ENCODE results near the gene JUN.

DNA sequence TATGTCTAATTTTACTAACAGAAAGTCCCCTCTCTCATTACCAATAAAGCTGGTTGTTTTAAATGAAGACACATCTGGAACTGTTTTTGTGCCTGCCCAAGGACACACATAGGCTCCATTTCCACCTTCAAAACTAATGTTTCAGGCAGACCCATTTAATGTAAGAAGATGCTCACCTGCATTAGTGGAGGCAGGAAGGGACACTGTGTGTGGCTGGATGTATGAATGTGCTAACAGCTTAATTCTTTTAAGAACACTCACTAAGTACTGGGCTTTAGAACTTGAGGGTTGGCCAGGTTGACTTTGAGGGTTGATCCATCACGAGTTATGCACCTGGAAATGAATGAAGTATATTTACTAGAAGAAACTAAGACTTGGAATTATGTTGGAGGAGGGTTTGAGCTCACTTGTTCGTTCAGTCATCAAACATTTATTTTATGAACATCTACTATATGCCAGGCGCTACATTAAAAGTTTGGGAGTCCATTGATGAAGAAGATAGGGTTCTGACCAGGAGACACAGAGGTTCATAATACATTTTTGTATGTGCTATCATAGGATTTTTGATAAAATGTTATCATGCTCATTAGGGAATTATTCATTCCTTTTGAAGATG is 5.4 kb downstream of the JUN start:
- TF ChIP-seq, protein P1, sequence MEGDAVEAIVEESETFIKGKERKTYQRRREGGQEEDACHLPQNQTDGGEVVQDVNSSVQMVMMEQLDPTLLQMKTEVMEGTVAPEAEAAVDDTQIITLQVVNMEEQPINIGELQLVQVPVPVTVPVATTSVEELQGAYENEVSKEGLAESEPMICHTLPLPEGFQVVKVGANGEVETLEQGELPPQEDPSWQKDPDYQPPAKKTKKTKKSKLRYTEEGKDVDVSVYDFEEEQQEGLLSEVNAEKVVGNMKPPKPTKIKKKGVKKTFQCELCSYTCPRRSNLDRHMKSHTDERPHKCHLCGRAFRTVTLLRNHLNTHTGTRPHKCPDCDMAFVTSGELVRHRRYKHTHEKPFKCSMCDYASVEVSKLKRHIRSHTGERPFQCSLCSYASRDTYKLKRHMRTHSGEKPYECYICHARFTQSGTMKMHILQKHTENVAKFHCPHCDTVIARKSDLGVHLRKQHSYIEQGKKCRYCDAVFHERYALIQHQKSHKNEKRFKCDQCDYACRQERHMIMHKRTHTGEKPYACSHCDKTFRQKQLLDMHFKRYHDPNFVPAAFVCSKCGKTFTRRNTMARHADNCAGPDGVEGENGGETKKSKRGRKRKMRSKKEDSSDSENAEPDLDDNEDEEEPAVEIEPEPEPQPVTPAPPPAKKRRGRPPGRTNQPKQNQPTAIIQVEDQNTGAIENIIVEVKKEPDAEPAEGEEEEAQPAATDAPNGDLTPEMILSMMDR (IDR thresholded peaks at IDR 0.05; ENCODE audit: low read depth, low read length, missing input control): no peak
- TF ChIP-seq, protein P2, sequence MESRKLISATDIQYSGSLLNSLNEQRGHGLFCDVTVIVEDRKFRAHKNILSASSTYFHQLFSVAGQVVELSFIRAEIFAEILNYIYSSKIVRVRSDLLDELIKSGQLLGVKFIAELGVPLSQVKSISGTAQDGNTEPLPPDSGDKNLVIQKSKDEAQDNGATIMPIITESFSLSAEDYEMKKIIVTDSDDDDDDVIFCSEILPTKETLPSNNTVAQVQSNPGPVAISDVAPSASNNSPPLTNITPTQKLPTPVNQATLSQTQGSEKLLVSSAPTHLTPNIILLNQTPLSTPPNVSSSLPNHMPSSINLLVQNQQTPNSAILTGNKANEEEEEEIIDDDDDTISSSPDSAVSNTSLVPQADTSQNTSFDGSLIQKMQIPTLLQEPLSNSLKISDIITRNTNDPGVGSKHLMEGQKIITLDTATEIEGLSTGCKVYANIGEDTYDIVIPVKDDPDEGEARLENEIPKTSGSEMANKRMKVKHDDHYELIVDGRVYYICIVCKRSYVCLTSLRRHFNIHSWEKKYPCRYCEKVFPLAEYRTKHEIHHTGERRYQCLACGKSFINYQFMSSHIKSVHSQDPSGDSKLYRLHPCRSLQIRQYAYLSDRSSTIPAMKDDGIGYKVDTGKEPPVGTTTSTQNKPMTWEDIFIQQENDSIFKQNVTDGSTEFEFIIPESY (IDR thresholded peaks at IDR 0.05): no peak
- TF ChIP-seq, protein P3, sequence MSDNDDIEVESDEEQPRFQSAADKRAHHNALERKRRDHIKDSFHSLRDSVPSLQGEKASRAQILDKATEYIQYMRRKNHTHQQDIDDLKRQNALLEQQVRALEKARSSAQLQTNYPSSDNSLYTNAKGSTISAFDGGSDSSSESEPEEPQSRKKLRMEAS (IDR thresholded peaks at IDR 0.05): no peak
- TF ChIP-seq EGR1 (IDR thresholded peaks at IDR 0.05; ENCODE audit: low read depth in 2 of 2) (no peak), GABPA (IDR thresholded peaks at IDR 0.05 in 1 of 2, conservative IDR thresholded peaks at IDR 0.05 in 1 of 2) (no peak)
- TF ChIP-seq, protein P4, sequence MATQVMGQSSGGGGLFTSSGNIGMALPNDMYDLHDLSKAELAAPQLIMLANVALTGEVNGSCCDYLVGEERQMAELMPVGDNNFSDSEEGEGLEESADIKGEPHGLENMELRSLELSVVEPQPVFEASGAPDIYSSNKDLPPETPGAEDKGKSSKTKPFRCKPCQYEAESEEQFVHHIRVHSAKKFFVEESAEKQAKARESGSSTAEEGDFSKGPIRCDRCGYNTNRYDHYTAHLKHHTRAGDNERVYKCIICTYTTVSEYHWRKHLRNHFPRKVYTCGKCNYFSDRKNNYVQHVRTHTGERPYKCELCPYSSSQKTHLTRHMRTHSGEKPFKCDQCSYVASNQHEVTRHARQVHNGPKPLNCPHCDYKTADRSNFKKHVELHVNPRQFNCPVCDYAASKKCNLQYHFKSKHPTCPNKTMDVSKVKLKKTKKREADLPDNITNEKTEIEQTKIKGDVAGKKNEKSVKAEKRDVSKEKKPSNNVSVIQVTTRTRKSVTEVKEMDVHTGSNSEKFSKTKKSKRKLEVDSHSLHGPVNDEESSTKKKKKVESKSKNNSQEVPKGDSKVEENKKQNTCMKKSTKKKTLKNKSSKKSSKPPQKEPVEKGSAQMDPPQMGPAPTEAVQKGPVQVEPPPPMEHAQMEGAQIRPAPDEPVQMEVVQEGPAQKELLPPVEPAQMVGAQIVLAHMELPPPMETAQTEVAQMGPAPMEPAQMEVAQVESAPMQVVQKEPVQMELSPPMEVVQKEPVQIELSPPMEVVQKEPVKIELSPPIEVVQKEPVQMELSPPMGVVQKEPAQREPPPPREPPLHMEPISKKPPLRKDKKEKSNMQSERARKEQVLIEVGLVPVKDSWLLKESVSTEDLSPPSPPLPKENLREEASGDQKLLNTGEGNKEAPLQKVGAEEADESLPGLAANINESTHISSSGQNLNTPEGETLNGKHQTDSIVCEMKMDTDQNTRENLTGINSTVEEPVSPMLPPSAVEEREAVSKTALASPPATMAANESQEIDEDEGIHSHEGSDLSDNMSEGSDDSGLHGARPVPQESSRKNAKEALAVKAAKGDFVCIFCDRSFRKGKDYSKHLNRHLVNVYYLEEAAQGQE (IDR thresholded peaks at IDR 0.05): no peak

Data from liver (tissue), 3 donors.